HFFc6 (cell line): ENCODE data around the gene MTFMT. TPM values are rescaled to one million over a fixed set of nuclear protein-coding genes. Genes with fewer than 3 reads are reported as not detected.

Source experiments
- DNase-seq: peaks from one replicate; pipeline ENCODE4 v3.0.0-alpha.2; 2018
- H3K27ac Mint-ChIP-seq: 2 replicates; pipeline ENCODE4 v1.8.0; 2020; ENCODE audit warnings: mild to moderate bottlenecking, mixed read lengths
- H3K27me3 Mint-ChIP-seq: 2 replicates; pipeline ENCODE4 v1.8.0; 2021; ENCODE audit warnings: mild to moderate bottlenecking, moderate library complexity, mixed read lengths; ENCODE audit not compliant: insufficient read depth
- H3K36me3 Mint-ChIP-seq: 2 replicates; pipeline ENCODE4 v1.8.0; 2021; ENCODE audit warnings: low read depth, mixed read lengths
- H3K4me1 Mint-ChIP-seq: 2 replicates; pipeline ENCODE4 v1.8.0; 2020; ENCODE audit warnings: low read depth, mixed read lengths
- H3K4me3 Mint-ChIP-seq: 2 replicates; pipeline ENCODE4 v1.8.0; 2020; ENCODE audit warnings: mild to moderate bottlenecking, moderate library complexity, mixed read lengths
- H3K9me3 Mint-ChIP-seq: 2 replicates; pipeline ENCODE4 v1.8.0; 2020; ENCODE audit warnings: mild to moderate bottlenecking, mixed read lengths
- total RNA-seq, 6 experiments: library from RNA; stranded (reverse); fragmentation: NEBNext Ultra II Directional; extraction: Animal tissue kit (Norgen Biotek cat#: 25700); gene quantifications; 2 replicates in 1 of 6; 3 replicates in 5 of 6; pipeline ENCODE4 v1.2.3, GENCODE V29; 2021
- TF ChIP-seq, protein P1 (sequence below): fragments of 200-600 bp; sonication (generic); IDR thresholded peaks from 2 replicates; pipeline ENCODE4 v1.5.0; 2021; ENCODE audit warnings: antibody characterized with exemption, mild to moderate bottlenecking

MTFMT gene
- total RNA-seq, 6 experiments from 2014 or later: 15.5 to 18.3 (median 16.9) TPM

DNA sequence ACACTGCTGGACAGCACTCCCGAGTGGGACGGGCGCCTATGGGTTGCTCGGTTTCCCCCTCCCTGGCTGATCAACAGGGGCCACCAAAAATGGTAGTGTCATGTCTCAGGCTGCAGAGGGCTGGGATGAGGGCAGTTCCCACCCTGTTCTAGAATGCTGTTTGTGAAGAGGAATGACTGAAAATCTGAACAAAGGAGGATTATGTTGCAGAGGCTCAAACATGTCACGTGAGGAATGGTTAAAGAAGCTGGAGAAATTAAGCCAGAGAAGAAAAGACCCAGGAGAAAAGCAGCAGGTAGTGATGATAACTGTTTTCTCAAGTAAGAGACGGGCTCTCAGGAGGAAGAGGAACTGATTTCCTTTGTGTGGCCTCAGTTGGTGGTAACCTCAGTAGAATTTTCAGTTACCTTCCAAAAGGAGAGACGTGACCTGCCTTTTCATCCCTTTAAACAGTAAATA lies 50.2 kb downstream of the MTFMT start:
- Mint-ChIP-seq H3K9me3 (no peaks in the 10 kb centered on the region), H3K27ac (no peak overlapping the region), H3K4me3 (no peak overlapping the region), H3K27me3 (peaks cover 1% of the 10 kb centered on the region; the same call in 1 of the 2 replicates), H3K4me1 (peaks cover 19% of the 10 kb centered on the region), H3K36me3 (peaks cover 6% of the 10 kb centered on the region; the same call in 1 of the 2 replicates)
- TF ChIP-seq, protein P1, sequence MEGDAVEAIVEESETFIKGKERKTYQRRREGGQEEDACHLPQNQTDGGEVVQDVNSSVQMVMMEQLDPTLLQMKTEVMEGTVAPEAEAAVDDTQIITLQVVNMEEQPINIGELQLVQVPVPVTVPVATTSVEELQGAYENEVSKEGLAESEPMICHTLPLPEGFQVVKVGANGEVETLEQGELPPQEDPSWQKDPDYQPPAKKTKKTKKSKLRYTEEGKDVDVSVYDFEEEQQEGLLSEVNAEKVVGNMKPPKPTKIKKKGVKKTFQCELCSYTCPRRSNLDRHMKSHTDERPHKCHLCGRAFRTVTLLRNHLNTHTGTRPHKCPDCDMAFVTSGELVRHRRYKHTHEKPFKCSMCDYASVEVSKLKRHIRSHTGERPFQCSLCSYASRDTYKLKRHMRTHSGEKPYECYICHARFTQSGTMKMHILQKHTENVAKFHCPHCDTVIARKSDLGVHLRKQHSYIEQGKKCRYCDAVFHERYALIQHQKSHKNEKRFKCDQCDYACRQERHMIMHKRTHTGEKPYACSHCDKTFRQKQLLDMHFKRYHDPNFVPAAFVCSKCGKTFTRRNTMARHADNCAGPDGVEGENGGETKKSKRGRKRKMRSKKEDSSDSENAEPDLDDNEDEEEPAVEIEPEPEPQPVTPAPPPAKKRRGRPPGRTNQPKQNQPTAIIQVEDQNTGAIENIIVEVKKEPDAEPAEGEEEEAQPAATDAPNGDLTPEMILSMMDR: no peak
- DNase-seq: no peak

DNA sequence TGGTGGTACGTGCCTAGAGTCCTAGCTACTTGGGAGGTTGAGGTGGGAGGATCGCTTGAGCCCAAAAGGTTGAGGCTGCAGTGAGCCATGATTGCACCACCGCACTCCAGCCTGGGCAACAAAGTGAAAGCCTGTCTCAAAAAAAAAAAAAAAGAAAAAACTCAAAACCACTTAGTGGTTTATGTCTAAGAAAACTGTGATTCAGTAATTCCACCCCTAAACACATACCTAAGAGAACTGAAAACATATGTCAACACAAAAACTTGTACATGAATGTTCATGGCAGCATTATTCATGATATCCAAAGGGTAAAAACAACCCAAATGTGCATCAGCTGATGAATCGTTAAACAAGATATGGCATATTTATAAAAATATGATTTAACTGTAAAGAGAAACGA lies 54.0 kb downstream of the MTFMT start:
- DNase-seq: no peak
- TF ChIP-seq, protein P1: no peak
- Mint-ChIP-seq H3K36me3 (peaks cover 12% of the 10 kb centered on the region; the same call in 1 of the 2 replicates), H3K9me3 (no peaks in the 10 kb centered on the region), H3K4me3 (no peak overlapping the region), H3K27me3 (peaks cover 4% of the 10 kb centered on the region; the same call in 1 of the 2 replicates), H3K27ac (no peak overlapping the region), H3K4me1 (no peaks in the 10 kb centered on the region)

DNA sequence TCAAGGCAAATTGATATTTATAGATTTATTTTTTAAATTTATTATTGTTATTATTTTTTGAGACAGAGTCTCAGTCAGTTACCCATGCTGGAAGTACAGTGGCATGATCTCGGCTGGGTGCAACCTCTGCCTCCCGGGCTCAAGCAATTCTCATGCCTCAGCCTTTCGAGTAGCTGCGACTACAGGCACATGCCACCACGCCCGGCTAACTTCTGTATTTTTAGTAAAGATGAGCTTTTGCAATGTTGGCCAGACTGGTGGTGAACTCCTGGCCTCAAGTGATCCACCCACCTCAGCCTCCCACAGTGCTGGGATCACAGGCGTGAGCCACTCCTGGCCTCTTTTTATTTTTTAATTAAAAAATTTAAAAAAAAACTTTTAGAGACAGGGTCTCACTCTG lies 58.7 kb downstream of the MTFMT start:
- Mint-ChIP-seq H3K4me1 (no peaks in the 10 kb centered on the region), H3K9me3 (no peaks in the 10 kb centered on the region), H3K36me3 (peaks cover 16% of the 10 kb centered on the region), H3K4me3 (no peak overlapping the region), H3K27ac (no peak overlapping the region), H3K27me3 (peaks cover 4% of the 10 kb centered on the region; the same call in 1 of the 2 replicates)
- TF ChIP-seq, protein P1: no peak
- no peak for DNase-seq

DNA sequence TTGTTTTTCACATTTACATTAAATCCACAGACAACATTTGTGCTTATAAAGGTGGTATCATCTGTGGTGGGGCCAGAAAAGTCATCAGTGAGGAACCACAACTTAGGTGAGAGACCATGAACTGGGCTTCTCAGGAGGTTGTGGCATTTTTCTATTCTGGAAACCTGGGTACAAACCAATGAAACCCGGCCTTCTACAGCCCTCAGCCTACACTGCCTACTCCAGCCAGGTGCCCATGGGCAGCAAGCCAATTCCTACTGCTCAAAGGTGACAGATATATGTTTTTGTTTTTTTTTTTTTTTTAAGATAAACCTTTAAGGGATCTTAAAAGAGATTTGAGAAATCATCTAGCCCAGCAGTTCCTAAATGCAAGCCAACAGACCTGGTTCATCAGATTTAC lies 60.0 kb downstream of the MTFMT start:
- Mint-ChIP-seq H3K4me3 (no peak overlapping the region), H3K36me3 (peaks cover 17% of the 10 kb centered on the region), H3K9me3 (no peaks in the 10 kb centered on the region), H3K4me1 (no peaks in the 10 kb centered on the region), H3K27ac (no peak overlapping the region), H3K27me3 (peaks cover 5% of the 10 kb centered on the region; the same call in 1 of the 2 replicates)
- TF ChIP-seq, protein P1: no peak
- DNase-seq: no peak

DNA sequence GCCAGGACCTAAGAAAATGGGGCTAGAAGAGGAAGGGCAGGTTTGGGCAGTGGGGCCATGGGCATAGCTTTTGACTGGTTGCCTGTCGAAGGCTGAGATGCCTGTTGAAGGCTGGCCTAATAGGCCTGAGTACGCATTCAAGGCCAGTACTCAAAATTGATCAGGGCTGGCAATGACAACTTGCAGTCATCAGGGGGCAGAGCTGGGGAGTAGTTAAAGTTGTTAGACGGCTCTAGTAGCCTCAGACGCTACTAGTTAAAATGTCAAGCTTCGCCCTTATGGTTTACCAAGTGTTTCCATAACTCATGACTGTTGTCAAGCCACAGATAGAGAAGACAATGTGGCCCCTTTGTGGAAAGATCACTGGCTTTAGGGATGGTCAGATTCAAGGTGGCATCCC lies 68.4 kb downstream of the MTFMT start:
- no peaks in the 10 kb centered on the region for H3K9me3 Mint-ChIP-seq
- H3K27ac Mint-ChIP-seq: no peak overlapping the region
- H3K4me1 Mint-ChIP-seq: no peaks in the 10 kb centered on the region
- TF ChIP-seq, protein P1: peak; percentile 20; the same call in 1 of the 2 replicates
- H3K4me3 Mint-ChIP-seq: no peak overlapping the region
- no peak for DNase-seq
- H3K36me3 Mint-ChIP-seq: peaks cover 46% of the 10 kb centered on the region
- 0 out of 2 replicates have a peak, but pooled peaks cover 3% of the 10 kb centered on the region for H3K27me3 Mint-ChIP-seq
